Nasal cavity respiratory epithelium epithelial cell of viscerocranial mucosa (primary cell): ENCODE data around the gene AVP. TPM values are rescaled to one million over a fixed set of nuclear protein-coding genes. Genes with fewer than 3 reads are reported as not detected.

Experiments used
- total RNA-seq: library from RNA; depleted of rRNA; stranded (reverse); fragments of >200 nt; gene quantifications from 2 replicates; pipeline ENCODE4 v1.2.3, GENCODE V29; 2014

Gene AVP, protein sequence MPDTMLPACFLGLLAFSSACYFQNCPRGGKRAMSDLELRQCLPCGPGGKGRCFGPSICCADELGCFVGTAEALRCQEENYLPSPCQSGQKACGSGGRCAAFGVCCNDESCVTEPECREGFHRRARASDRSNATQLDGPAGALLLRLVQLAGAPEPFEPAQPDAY
- total RNA-seq = not detected in 2 replicates

DNA sequence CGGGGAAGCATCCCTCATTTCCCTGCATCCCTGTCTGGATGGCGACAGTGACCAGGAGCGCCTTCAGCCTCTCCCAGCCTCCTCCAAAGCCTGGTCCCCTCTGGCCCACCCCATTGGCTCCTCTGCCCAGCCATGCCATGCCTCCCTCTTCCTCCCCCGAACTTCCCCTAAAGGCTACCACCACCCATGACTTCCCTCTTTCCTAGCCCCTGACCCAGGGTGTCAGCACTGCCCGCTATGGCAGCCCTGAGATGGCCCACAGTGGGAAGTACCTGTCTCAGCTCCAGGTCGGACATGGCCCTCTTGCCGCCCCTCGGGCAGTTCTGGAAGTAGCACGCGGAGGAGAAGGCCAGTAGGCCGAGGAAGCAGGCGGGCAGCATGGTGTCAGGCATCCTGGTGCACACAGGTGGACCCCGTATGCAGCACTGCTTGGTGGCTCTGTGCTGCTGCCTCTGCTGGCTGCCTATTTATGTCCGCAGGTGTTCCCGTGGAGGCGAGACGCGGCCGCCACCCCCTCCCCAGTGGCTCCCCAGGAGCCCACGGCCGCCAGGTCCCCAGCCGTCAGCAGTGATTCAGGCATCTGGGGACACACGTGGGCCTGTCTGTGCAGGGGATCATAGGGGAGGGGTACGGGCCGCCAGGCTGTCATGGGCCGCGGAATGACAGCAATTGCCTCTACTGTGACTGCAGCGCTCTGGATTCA is at the start of gene AVP:
AVP (minus strand) TSS at position 442 of the 703 bp plus-strand sequence; CDS start at position 392, 50 bp downstream.

DNA sequence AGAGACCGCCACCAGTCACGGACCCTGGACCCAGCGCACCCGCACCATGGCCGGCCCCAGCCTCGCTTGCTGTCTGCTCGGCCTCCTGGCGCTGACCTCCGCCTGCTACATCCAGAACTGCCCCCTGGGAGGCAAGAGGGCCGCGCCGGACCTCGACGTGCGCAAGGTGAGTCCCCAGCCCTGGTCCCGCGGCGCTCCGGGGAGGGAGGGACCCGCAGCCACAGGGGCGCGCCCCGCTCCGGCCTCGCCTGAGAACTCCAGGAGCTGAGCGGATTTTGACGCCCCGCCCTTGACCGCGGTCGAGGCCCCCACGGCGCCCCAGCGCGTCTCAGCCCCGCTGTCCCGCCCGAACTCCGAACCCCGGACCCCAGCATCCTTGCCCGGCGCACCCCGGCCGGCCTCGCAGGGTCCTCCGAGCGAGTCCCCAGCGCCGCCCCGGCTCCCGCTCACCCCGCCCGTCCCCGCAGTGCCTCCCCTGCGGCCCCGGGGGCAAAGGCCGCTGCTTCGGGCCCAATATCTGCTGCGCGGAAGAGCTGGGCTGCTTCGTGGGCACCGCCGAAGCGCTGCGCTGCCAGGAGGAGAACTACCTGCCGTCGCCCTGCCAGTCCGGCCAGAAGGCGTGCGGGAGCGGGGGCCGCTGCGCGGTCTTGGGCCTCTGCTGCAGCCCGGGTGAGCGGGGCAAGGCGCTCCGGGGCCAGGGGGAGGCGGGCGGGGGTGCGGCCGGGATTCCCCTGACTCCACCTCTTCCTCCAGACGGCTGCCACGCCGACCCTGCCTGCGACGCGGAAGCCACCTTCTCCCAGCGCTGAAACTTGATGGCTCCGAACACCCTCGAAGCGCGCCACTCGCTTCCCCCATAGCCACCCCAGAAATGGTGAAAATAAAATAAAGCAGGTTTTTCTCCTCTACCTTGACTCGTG is 12.7 kb downstream of the AVP start, which contains the start of gene OXT:
OXT (plus strand) TSS at position 11 of the 920 bp plus-strand sequence; CDS start at position 47, 36 bp downstream.

DNA sequence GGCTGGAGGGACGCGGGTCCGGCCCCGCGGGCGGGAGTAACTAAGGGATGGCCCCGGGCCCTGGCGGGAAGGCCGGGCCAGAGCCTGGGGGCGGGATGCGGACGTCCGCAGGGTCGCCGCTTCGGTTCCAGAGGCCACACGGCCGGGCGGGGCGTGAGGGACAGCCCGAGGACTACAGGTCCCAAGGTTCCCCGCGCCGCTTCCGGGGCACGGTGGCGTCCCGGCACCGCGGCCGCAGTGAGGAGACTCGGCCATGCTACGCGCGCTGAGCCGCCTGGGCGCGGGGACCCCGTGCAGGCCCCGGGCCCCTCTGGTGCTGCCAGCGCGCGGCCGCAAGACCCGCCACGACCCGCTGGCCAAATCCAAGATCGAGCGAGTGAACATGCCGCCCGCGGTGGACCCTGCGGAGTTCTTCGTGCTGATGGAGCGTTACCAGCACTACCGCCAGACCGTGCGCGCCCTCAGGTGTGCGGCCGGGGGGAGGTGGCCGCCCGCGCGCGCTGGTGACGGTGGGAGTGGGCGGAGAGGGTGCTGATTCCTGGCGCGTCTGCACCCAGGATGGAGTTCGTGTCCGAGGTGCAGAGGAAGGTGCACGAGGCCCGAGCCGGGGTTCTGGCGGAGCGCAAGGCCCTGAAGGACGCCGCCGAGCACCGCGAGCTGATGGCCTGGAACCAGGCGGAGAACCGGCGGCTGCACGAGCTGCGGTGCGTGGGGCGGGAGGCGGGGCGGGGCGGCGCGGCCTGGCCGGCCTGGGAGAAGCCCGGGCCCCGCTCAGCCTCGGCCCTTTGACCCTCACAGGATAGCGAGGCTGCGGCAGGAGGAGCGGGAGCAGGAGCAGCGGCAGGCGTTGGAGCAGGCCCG is 38.5 kb downstream of the AVP start, which contains the start of gene MRPS26:
MRPS26 (plus strand) TSS at position 237 of the 861 bp plus-strand sequence; CDS start at position 254, 17 bp downstream.

GRCh38 chr20:3043322-3043721 is 41.2 kb downstream of the AVP start, which contains the start of gene GNRH2:
TSS of gene GNRH2 (plus strand) at chr20:3043622. CDS start at chr20:3044415, 793 bp downstream.

Other genes with a start within 250 kb of the AVP start
- 15.0 and 16.9 TPM in 2 replicates for gene PCED1A, start 244.1 kb downstream of the AVP start, total RNA-seq
- gene VPS16, start 244.0 kb downstream of the AVP start, total RNA-seq = 22.9 and 25.3 TPM in 2 replicates
- gene PTPRA, start 211.2 kb downstream of the AVP start, total RNA-seq = 26.7 and 45.3 TPM in 2 replicates
- gene GNRH2, start 41.1 kb downstream of the AVP start, total RNA-seq = 0.14 TPM in 1 of 2 replicates, not detected in the other
- 46.5 and 72.8 TPM in 2 replicates for gene MRPS26, start 38.7 kb downstream of the AVP start, total RNA-seq
- gene OXT, start 13.1 kb downstream of the AVP start, total RNA-seq = not detected in 2 replicates
- 15.4 and 23.8 TPM in 2 replicates for gene FASTKD5, start 75.1 kb upstream of the AVP start, total RNA-seq
- 2.4 TPM in 2 replicates for gene UBOX5, start 75.1 kb upstream of the AVP start, total RNA-seq
- gene LZTS3, start 88.8 kb upstream of the AVP start, total RNA-seq = 13.5 and 14.4 TPM in 2 replicates
- gene DDRGK1, start 120.0 kb upstream of the AVP start, total RNA-seq = 43.7 and 45.3 TPM in 2 replicates
- 20.7 and 35.2 TPM in 2 replicates for gene ITPA, start 124.8 kb upstream of the AVP start, total RNA-seq
- gene SLC4A11, start 154.5 kb upstream of the AVP start, total RNA-seq = 4.1 and 5.1 TPM in 2 replicates